ENCODE data around the gene ZNF366.

DNA sequence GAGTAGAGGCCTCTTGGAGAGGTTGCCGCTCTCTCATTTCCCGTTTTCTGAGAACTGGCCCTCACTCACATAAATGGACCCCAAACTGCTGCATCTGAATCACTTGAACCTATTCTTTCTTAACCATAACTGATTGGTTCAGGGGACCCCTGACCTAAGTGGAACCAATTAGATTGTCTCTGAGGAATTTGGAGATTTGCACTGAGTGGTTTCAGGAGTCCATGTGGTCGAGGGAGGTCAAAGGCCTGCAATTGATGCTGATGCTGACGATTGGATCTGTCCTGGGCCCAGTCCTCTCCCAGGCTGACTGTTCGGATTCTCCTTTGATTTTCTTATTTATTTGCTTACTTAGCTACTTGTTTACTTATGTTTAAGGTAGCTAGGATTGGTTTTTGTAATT lies 99.1 kb downstream of the ZNF366 start:
- no peak for TF ChIP-seq CTBP1 (IDR thresholded peaks at IDR 0.05; ENCODE audit: borderline replicate concordance)
- TF ChIP-seq SP1 (IDR thresholded peaks at IDR 0.05), result no peak
- TF ChIP-seq FOXA1 (IDR thresholded peaks at IDR 0.05), result no peak
- TF ChIP-seq HDGF (IDR thresholded peaks at IDR 0.05; ENCODE audit: borderline replicate concordance), result no peak
- no peak for TF ChIP-seq NFRKB (IDR thresholded peaks at IDR 0.05)
- no peak for TF ChIP-seq SUZ12 (IDR thresholded peaks at IDR 0.05)
- TF ChIP-seq FOXM1 (IDR thresholded peaks at IDR 0.05; ENCODE audit: borderline replicate concordance), result no peak
- TF ChIP-seq ZNF384 (IDR thresholded peaks at IDR 0.05), result no peak
- no peak for TF ChIP-seq FOXK2 (IDR thresholded peaks at IDR 0.05)
- no peak for TF ChIP-seq TARDBP (IDR thresholded peaks at IDR 0.05)
- TF ChIP-seq ARNT (IDR thresholded peaks at IDR 0.05), result no peak

All from HEK293T (cell line).